PFSK-1 (cell line): Measurements from ENCODE around the gene FNIP2.

Experiments
- FOXP2 ChIP-seq: optimal IDR thresholded peaks from 2 replicates; pipeline ENCODE3; 2011; ENCODE audit warnings: borderline replicate concordance, control low read depth, inconsistent platforms; ENCODE audit not compliant: insufficient read depth; ENCODE audit errors: extremely low read length, extremely low read depth
- POLR2AphosphoS5 ChIP-seq: IDR thresholded peaks from 2 replicates; pipeline ENCODE4 v1.6.1; 2012; ENCODE audit warnings: low read depth, mild to moderate bottlenecking, control low read depth, low read length, moderate library complexity
- SIN3A ChIP-seq: IDR thresholded peaks from 2 replicates; pipeline ENCODE4 v1.6.1; 2012; ENCODE audit warnings: mild to moderate bottlenecking, low read length, moderate library complexity, borderline replicate concordance; ENCODE audit not compliant: insufficient read depth
- TAF1 ChIP-seq: IDR thresholded peaks from 2 replicates; pipeline ENCODE4 v1.6.1; 2012; ENCODE audit warnings: low read length, control low read depth, borderline replicate concordance; ENCODE audit not compliant: insufficient read depth
- TF ChIP-seq, protein P1 (sequence below), 2 experiments: IDR thresholded peaks; 2 replicates each; pipeline versions ENCODE4 v1.6.1 to v1.8.0; 2011 to 2012; ENCODE audit warnings: low read depth in 2 of 2, low read length in 2 of 2, control low read depth in 1 of 2, inconsistent platforms in 1 of 2, mild to moderate bottlenecking in 1 of 2, moderate library complexity in 1 of 2; ENCODE audit not compliant: insufficient read depth in 1 of 2

FNIP2 gene

DNA sequence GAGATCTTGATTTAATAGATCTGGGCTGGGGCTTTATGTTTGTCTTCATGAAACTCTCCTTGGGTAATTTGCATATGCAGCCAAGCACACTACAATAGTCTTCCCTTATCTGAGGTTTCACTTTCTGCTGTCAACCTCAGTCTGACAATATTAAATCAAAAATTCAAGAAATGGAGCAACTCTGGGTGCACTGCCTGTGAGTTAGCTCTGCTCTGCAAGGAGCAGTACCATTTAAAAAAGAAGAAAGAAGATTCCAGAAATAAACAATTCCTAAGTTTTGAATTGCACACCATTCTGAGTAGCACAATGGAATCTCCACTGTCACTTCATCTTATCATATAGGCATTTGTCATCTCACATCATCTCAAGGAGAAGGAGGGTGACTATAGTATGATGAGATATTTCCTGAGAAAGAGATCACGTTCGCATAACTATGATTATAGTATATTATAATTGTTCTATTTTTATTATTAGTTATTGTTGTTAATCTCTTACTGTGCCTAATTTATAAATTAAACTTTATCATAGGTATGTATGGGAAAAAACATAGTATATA is 9.4 kb downstream of the FNIP2 start:
- TF ChIP-seq POLR2AphosphoS5 (no peak), TAF1 (no peak), FOXP2 (no peak), SIN3A (no peak)
- TF ChIP-seq, protein P1, sequence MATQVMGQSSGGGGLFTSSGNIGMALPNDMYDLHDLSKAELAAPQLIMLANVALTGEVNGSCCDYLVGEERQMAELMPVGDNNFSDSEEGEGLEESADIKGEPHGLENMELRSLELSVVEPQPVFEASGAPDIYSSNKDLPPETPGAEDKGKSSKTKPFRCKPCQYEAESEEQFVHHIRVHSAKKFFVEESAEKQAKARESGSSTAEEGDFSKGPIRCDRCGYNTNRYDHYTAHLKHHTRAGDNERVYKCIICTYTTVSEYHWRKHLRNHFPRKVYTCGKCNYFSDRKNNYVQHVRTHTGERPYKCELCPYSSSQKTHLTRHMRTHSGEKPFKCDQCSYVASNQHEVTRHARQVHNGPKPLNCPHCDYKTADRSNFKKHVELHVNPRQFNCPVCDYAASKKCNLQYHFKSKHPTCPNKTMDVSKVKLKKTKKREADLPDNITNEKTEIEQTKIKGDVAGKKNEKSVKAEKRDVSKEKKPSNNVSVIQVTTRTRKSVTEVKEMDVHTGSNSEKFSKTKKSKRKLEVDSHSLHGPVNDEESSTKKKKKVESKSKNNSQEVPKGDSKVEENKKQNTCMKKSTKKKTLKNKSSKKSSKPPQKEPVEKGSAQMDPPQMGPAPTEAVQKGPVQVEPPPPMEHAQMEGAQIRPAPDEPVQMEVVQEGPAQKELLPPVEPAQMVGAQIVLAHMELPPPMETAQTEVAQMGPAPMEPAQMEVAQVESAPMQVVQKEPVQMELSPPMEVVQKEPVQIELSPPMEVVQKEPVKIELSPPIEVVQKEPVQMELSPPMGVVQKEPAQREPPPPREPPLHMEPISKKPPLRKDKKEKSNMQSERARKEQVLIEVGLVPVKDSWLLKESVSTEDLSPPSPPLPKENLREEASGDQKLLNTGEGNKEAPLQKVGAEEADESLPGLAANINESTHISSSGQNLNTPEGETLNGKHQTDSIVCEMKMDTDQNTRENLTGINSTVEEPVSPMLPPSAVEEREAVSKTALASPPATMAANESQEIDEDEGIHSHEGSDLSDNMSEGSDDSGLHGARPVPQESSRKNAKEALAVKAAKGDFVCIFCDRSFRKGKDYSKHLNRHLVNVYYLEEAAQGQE (IDR thresholded peaks at IDR 0.05; ENCODE audit: insufficient read depth in 1 of 2, low read depth in 2 of 2, low read length in 2 of 2), result no peak

DNA sequence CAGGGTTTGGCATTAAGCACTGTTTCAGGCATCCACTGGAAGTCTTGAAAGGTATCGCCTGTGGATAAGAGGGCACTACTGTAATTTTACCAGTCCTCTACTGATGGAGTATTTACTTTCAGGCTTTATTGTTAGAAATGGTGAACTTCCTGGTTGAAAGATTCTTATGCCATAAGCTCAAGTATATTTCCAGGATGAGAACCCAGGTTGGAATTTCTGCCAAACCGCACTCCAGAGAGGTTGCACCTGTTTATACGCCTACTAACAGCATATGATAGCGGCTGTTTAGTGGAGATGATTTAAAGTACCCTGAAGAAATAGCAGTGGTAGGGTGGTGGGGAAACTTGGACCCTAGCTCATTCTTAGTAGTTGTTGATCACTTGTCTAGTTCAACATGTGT is 9.9 kb downstream of the FNIP2 start:
- TF ChIP-seq POLR2AphosphoS5 (no peak), SIN3A (no peak), FOXP2 (no peak), TAF1 (no peak)
- TF ChIP-seq, protein P1 (IDR thresholded peaks at IDR 0.05; ENCODE audit: insufficient read depth in 1 of 2, low read depth in 2 of 2, low read length in 2 of 2), result no peak

DNA sequence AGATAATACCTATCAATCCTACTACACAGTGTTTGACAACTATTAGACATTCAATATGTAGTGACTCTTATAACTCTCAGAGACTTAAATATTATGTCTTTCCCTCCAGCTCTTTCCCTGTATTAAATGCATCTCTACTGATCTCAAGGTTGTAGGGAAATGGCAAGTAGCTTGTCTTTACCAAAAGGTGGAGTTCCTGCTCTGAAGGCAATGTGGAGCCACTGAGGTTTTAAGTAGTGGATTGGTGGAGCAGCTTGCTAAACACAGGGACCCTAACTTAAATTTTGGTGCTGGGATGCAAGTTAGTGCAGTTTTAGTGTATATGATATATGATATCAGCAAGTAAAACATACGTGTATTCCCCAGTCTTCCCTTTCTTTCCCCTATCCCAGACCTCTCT is 13.1 kb downstream of the FNIP2 start:
- no peak for TF ChIP-seq SIN3A

DNA sequence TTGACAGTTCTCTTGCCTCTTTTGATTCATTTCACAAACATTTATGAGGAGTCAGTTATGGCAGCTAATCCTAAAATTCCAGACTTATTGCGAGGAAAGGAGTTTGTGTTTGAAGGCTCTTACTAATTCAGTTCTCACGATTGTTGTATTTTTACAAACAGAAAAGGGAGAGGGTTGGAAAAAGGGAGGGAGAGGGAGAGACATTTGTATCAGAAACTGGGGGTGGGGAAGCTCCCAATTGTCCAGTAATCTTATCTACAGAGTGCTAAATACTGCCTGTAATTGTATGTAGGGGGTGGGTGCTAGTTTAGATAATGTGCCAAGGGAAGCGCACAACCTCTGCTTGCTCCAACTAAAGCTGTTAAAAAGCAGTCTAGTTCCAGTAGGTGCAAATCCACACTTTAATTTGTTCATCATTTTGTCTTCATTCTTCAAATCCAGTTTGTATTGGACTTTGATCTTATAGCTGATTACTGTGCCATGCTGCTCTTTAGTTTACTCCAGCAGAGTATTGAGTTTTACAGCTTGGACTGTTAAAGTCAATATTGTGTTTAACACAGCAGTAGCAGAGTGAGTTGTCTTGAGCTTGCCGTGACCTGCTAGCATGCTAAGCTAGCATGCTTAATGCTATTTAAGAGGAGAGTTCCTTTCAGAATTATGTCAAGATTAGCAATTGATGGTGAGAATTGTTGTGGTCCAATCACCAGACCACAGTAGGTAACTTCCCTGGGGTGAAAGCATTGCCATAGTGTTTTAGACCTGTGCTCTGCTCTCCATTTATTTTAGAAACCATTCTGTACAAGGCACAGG is 13.9 kb downstream of the FNIP2 start:
- TF ChIP-seq FOXP2, result no peak
- no peak for TF ChIP-seq TAF1
- TF ChIP-seq POLR2AphosphoS5, result no peak
- TF ChIP-seq, protein P1 (IDR thresholded peaks at IDR 0.05; ENCODE audit: insufficient read depth in 1 of 2, low read depth in 2 of 2, low read length in 2 of 2), result no peak
- TF ChIP-seq SIN3A, result no peak

DNA sequence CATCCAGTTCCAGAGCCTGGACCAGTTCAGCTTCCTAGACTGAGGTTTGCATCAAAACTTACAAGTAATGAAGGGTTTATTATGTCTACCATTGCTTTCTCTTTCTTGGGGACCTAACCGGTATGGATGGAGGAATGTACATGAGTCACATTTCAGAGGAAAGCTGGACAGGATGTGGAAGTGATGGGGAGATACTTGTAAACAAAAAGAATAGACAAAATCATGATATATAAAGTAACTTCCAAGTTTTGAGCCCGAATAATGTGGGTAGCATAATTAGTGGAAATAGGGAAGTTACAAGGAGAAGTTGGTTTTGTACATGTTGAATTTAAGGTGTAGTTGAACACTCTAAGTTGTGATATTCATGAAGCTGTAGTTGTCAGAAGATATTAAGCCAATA is 15.0 kb downstream of the FNIP2 start:
- TF ChIP-seq FOXP2, result no peak
- no peak for TF ChIP-seq TAF1
- TF ChIP-seq SIN3A, result no peak
- TF ChIP-seq, protein P1 (IDR thresholded peaks at IDR 0.05; ENCODE audit: insufficient read depth in 1 of 2, low read depth in 2 of 2, low read length in 2 of 2), result no peak
- no peak for TF ChIP-seq POLR2AphosphoS5
